SU-DHL-6 (cell line): ENCODE data around the gene KRTAP5-3.

Experiments
- H2AFZ ChIP-seq: fragments of 200-600 bp; sonication (generic); 2 replicates; pipeline ENCODE4 v1.6.1; 2014; ENCODE audit warnings: low read depth, mild to moderate bottlenecking, moderate library complexity, mixed read lengths, antibody characterized with exemption, low read length; ENCODE audit not compliant: severe bottlenecking
- H3F3A ChIP-seq: fragments of 200-600 bp; shearing (Covaris generic); 2 replicates; pipeline ENCODE4 v1.6.0; 2016; ENCODE audit warnings: antibody characterized with exemption, mild to moderate bottlenecking; ENCODE audit not compliant: insufficient read depth
- H3K27ac ChIP-seq: fragments of 200-600 bp; sonication (generic); 2 replicates; pipeline ENCODE4 v1.5.1; 2016; ENCODE audit warnings: low read depth, mild to moderate bottlenecking, low read length, moderate library complexity, mixed read lengths
- H3K27me3 ChIP-seq: fragments of 200-600 bp; sonication (generic), shearing (Covaris generic); 2 replicates; pipeline ENCODE4 v1.6.0; 2014; ENCODE audit warnings: mild to moderate bottlenecking, low read length
- H3K36me3 ChIP-seq: fragments of 200-600 bp; sonication (generic); 2 replicates; pipeline ENCODE4 v1.6.1; 2014; ENCODE audit warnings: mild to moderate bottlenecking, low read length, mixed read lengths
- H3K4me2 ChIP-seq: fragments of 300-600, 200-600 bp; shearing (Covaris generic), sonication (generic); 2 replicates; pipeline ENCODE4 v1.6.0; 2014; ENCODE audit warnings: low read length, low read depth, mild to moderate bottlenecking; ENCODE audit not compliant: poor library complexity, severe bottlenecking
- H3K4me3 ChIP-seq: fragments of 200-600 bp; sonication (generic); 2 replicates; pipeline ENCODE4 v1.5.1; 2014; ENCODE audit warnings: antibody characterized with exemption, low read length, mild to moderate bottlenecking, mixed read lengths; ENCODE audit not compliant: insufficient read depth, poor library complexity, severe bottlenecking
- H3K79me2 ChIP-seq: fragments of 200-600 bp; sonication (generic); 2 replicates; pipeline ENCODE4 v1.6.1; 2014; ENCODE audit warnings: mild to moderate bottlenecking, low read length, moderate library complexity; ENCODE audit not compliant: insufficient read depth
- H3K9ac ChIP-seq: fragments of 200-600 bp; sonication (generic); 2 replicates; pipeline ENCODE4 v1.7.0; 2014; ENCODE audit warnings: mild to moderate bottlenecking, low read length
- H3K9me2 ChIP-seq: fragments of 200-600 bp; sonication (generic); replicated peaks from 2 replicates; pipeline ENCODE4 v1.6.1; 2014; ENCODE audit warnings: low read length; ENCODE audit not compliant: insufficient read depth
- H3K9me3 ChIP-seq: fragments of 200-600 bp; sonication (generic); 2 replicates; pipeline ENCODE4 v1.6.1; 2014; ENCODE audit warnings: low read length, mixed read lengths; ENCODE audit not compliant: insufficient read depth
- H4K20me1 ChIP-seq: fragments of 200-600 bp; sonication (generic); 2 replicates; pipeline ENCODE4 v1.6.1; 2014; ENCODE audit warnings: low read depth, mild to moderate bottlenecking, antibody characterized with exemption, low read length, moderate library complexity, mixed read lengths
- EZH2phosphoT487 ChIP-seq: fragments of 200-600 bp; sonication (generic), shearing (Covaris generic); conservative IDR thresholded peaks from 2 replicates; pipeline ENCODE4 v1.6.1; 2018; ENCODE audit warnings: mild to moderate bottlenecking, antibody characterized with exemption, low read length, moderate library complexity, mixed read lengths
- TF ChIP-seq, protein P1 (sequence below): fragments of 200-600 bp; sonication (generic); IDR thresholded peaks from one replicate; pipeline ENCODE4 v1.5.1; 2017; ENCODE audit warnings: antibody characterized with exemption, mild to moderate bottlenecking, low read length, moderate library complexity; ENCODE audit not compliant: insufficient read depth, poor library complexity, severe bottlenecking

Gene KRTAP5-3

GRCh38 chr11:1631066-1631568, 22.9 kb upstream of the KRTAP5-3 start:
- H3K4me3 ChIP-seq: no peak overlapping the region
- no peaks in the 10 kb centered on the region for H3K27me3 ChIP-seq
- no peak overlapping the region for H3K9ac ChIP-seq
- H3K27ac ChIP-seq: no peak overlapping the region
- no peaks in the 10 kb centered on the region for H3K36me3 ChIP-seq
- no peaks in the 10 kb centered on the region for H3K79me2 ChIP-seq
- H3K4me2 ChIP-seq: no peak overlapping the region
- no peaks in the 10 kb centered on the region for H3K9me2 ChIP-seq
- H2AFZ ChIP-seq: no peak overlapping the region
- H4K20me1 ChIP-seq: no peaks in the 10 kb centered on the region
- no peaks in the 10 kb centered on the region for H3F3A ChIP-seq
- no peaks in the 10 kb centered on the region for H3K9me3 ChIP-seq
- no peak for TF ChIP-seq EZH2phosphoT487
- TF ChIP-seq, protein P1, sequence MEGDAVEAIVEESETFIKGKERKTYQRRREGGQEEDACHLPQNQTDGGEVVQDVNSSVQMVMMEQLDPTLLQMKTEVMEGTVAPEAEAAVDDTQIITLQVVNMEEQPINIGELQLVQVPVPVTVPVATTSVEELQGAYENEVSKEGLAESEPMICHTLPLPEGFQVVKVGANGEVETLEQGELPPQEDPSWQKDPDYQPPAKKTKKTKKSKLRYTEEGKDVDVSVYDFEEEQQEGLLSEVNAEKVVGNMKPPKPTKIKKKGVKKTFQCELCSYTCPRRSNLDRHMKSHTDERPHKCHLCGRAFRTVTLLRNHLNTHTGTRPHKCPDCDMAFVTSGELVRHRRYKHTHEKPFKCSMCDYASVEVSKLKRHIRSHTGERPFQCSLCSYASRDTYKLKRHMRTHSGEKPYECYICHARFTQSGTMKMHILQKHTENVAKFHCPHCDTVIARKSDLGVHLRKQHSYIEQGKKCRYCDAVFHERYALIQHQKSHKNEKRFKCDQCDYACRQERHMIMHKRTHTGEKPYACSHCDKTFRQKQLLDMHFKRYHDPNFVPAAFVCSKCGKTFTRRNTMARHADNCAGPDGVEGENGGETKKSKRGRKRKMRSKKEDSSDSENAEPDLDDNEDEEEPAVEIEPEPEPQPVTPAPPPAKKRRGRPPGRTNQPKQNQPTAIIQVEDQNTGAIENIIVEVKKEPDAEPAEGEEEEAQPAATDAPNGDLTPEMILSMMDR: no peak

DNA sequence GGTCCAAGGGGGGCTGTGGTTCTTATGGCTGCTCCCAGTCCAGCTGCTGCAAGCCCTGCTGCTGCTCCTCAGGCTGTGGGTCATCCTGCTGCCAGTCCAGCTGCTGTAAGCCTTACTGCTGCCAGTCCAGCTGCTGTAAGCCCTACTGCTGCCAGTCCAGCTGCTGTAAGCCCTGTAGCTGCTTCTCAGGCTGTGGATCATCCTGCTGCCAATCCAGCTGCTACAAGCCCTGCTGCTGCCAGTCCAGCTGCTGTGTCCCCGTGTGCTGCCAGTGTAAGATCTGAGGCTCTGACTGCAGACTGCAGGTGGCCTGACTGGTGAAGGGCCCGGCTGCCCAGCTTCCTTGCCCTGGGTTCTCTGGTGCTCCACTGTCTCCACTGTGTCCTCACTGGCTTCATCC, 22.0 kb upstream of the KRTAP5-3 start:
- H3K9me2 ChIP-seq: no peaks in the 10 kb centered on the region
- no peak overlapping the region for H3K4me2 ChIP-seq
- TF ChIP-seq, protein P1: no peak
- TF ChIP-seq EZH2phosphoT487: no peak
- no peaks in the 10 kb centered on the region for H4K20me1 ChIP-seq
- no peak overlapping the region for H3K27ac ChIP-seq
- no peak overlapping the region for H3K4me3 ChIP-seq
- no peaks in the 10 kb centered on the region for H3K36me3 ChIP-seq
- no peak overlapping the region for H3K9ac ChIP-seq
- H3K79me2 ChIP-seq: no peaks in the 10 kb centered on the region
- no peaks in the 10 kb centered on the region for H3K9me3 ChIP-seq
- no peaks in the 10 kb centered on the region for H3F3A ChIP-seq
- H3K27me3 ChIP-seq: no peaks in the 10 kb centered on the region
- no peak overlapping the region for H2AFZ ChIP-seq

DNA sequence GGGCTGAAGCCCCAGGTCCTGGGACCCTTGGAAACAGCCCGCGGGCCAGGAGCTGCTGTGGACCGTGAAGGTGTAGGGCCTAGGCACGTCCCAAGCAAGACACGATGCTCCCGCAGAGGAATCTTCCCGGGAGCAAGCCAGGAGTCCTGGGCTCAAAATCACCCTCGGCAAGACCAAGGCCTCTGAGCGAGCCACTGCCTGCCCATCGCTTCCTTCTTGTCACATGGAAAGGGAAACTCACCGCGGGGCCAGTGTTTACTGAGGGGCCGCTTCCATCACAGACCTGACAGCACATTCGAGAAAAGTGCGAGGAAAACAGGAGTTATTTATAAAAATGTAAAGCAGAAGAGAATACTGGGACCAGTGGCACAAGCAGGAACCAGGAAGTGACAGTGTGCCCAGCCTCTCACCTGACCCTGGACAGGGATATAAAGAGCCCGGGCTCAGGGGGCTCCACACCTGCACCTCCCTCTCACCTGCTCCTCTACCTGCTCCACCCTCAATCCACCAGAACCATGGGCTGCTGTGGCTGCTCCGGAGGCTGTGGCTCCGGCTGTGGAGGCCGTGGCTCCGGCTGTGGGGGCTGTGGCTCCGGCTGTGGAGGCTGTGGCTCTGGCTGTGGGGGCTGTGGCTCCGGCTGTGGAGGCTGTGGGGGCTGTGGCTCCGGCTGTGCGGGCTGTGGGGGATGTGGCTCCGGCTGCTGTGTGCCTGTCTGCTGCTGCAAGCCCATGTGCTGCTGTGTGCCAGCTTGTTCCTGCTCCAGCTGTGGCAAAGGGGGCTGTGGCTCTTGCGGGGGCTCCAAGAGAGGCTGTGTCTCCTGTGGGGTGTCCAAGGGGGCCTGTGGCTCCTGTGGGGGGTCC, 21.3 kb upstream of the KRTAP5-3 start, which contains the start of gene KRTAP5-5:
Gene KRTAP5-5, plus strand, starts transcription at position 450 of the 860 bp plus-strand sequence. Its CDS starts 66 bp downstream, at position 516.
- no peaks in the 10 kb centered on the region for H4K20me1 ChIP-seq
- no peak within 1 kb of the TSS for H3K27ac ChIP-seq
- TF ChIP-seq EZH2phosphoT487: no peak
- TF ChIP-seq, protein P1: no peak
- no peak within 1 kb of the TSS for H3K4me2 ChIP-seq
- H2AFZ ChIP-seq: no peak within 1 kb of the TSS
- no peaks in the 10 kb centered on the region for H3K9me3 ChIP-seq
- no peaks in the 10 kb centered on the region for H3K36me3 ChIP-seq
- no peaks in the 10 kb centered on the region for H3K27me3 ChIP-seq
- no peak within 1 kb of the TSS for H3K9ac ChIP-seq
- no peak within 1 kb of the TSS for H3K4me3 ChIP-seq
- no peaks in the 10 kb centered on the region for H3F3A ChIP-seq
- no peaks in the 10 kb centered on the region for H3K79me2 ChIP-seq
- no peaks in the 10 kb centered on the region for H3K9me2 ChIP-seq
